Mucosa of rectum (tissue), 2 donors: ENCODE measurements around the gene TPRA1.

ENCODE experiments used
- H3K27ac ChIP-seq, 2 donors: one replicate each; pipeline ENCODE4 v1.7.0; 2013; ENCODE audit warnings: inconsistent platforms in 2 of 2, low read depth in 2 of 2, low read length in 2 of 2
- H3K27me3 ChIP-seq, 2 donors: one replicate each; pipeline ENCODE4 v1.7.0; 2013; ENCODE audit warnings: low read length in 2 of 2; ENCODE audit not compliant: control insufficient read depth in 2 of 2, insufficient read depth in 2 of 2
- H3K36me3 ChIP-seq, 2 donors: one replicate each; pipeline ENCODE4 v1.7.0; 2013; ENCODE audit warnings: low read length in 2 of 2; ENCODE audit not compliant: control insufficient read depth in 2 of 2, insufficient read depth in 2 of 2
- H3K4me1 ChIP-seq, 2 donors: one replicate each; pipeline ENCODE4 v1.7.0; 2013; ENCODE audit warnings: low read length in 2 of 2, mild to moderate bottlenecking in 1 of 2; ENCODE audit not compliant: control insufficient read depth in 2 of 2, insufficient read depth in 2 of 2
- H3K4me3 ChIP-seq, 2 donors: one replicate each; pipeline ENCODE4 v1.7.0; 2013; ENCODE audit warnings: low read length in 2 of 2
- H3K9ac ChIP-seq, 2 donors: one replicate each; pipeline ENCODE4 v1.7.0; 2013; ENCODE audit warnings: low read length in 2 of 2, low read depth in 1 of 2, mild to moderate bottlenecking in 1 of 2
- H3K9me3 ChIP-seq, 2 donors: one replicate each; pipeline ENCODE4 v1.7.0; 2013; ENCODE audit warnings: low read length in 2 of 2; ENCODE audit not compliant: control insufficient read depth in 2 of 2
- donor health status: healthy.
- donor health status: Normal muscosa, but diverticular disease.

Gene TPRA1

GRCh38 chr3:127541320-127541719 is 49.2 kb downstream of the TPRA1 start:
- Histone ChIP-seq H3K4me3 (no peak overlapping the region), H3K9ac (no peak overlapping the region), H3K27me3 (no peaks in the 10 kb centered on the region), H3K9me3 (no peaks in the 10 kb centered on the region), H3K27ac (no peak overlapping the region), H3K36me3 (no peaks in the 10 kb centered on the region), H3K4me1 (peaks cover 14 to 35% of the 10 kb centered on the region in 2 donors)

- no peak overlapping the region for H3K9ac ChIP-seq
- H3K36me3 ChIP-seq: no peaks in the 10 kb centered on the region
- no peak overlapping the region for H3K27ac ChIP-seq
- peaks cover 8 to 32% of the 10 kb centered on the region in 2 donors for H3K4me1 ChIP-seq
- H3K9me3 ChIP-seq: no peaks in the 10 kb centered on the region
- no peaks in the 10 kb centered on the region for H3K27me3 ChIP-seq
- H3K4me3 ChIP-seq: no peak overlapping the region
Measured at GRCh38 chr3:127539366-127540060, 51.0 kb downstream of the TPRA1 start.

- Histone ChIP-seq H3K36me3 (no peaks in the 10 kb centered on the region), H3K9ac (no peak overlapping the region), H3K4me1 (peaks cover 4 to 22% of the 10 kb centered on the region in 2 donors), H3K27me3 (no peaks in the 10 kb centered on the region), H3K4me3 (no peak overlapping the region), H3K27ac (no peak overlapping the region), H3K9me3 (no peaks in the 10 kb centered on the region)
Measured at GRCh38 chr3:127538569-127538968, 52.0 kb downstream of the TPRA1 start.

GRCh38 chr3:127536830-127537812 is 53.4 kb downstream of the TPRA1 start:
- Histone ChIP-seq H3K36me3 (no peaks in the 10 kb centered on the region), H3K27me3 (no peaks in the 10 kb centered on the region)

GRCh38 chr3:127535901-127536829 is 54.4 kb downstream of the TPRA1 start:
- no peak overlapping the region for H3K9ac ChIP-seq
- H3K36me3 ChIP-seq: no peaks in the 10 kb centered on the region
- no peak overlapping the region for H3K27ac ChIP-seq
- no peaks in the 10 kb centered on the region for H3K4me1 ChIP-seq
- H3K4me3 ChIP-seq: no peak overlapping the region
- H3K27me3 ChIP-seq: no peaks in the 10 kb centered on the region
- no peaks in the 10 kb centered on the region for H3K9me3 ChIP-seq

More at GRCh38 chr3:127536830-127537812, 53.4 kb downstream of the TPRA1 start:
- Histone ChIP-seq H3K4me3 (no peak overlapping the region), H3K9me3 (no peaks in the 10 kb centered on the region), H3K27ac (no peak overlapping the region), H3K4me1 (peaks cover 0 to 8% of the 10 kb centered on the region in 2 donors), H3K9ac (no peak overlapping the region)

- H3K4me1 ChIP-seq: no peaks in the 10 kb centered on the region
- no peaks in the 10 kb centered on the region for H3K9me3 ChIP-seq
- no peaks in the 10 kb centered on the region for H3K36me3 ChIP-seq
- no peak overlapping the region for H3K9ac ChIP-seq
- no peaks in the 10 kb centered on the region for H3K27me3 ChIP-seq
- no peak overlapping the region for H3K27ac ChIP-seq
- H3K4me3 ChIP-seq: no peak overlapping the region
Measured at GRCh38 chr3:127535106-127535785, 55.3 kb downstream of the TPRA1 start.

- Histone ChIP-seq H3K27me3 (no peaks in the 10 kb centered on the region), H3K9ac (no peak overlapping the region), H3K27ac (no peak overlapping the region), H3K4me3 (no peak overlapping the region), H3K9me3 (no peaks in the 10 kb centered on the region), H3K36me3 (no peaks in the 10 kb centered on the region), H3K4me1 (no peaks in the 10 kb centered on the region)
Measured at GRCh38 chr3:127534564-127534963, 56.0 kb downstream of the TPRA1 start.

- H3K9me3 ChIP-seq: no peaks in the 10 kb centered on the region
- no peak overlapping the region for H3K4me3 ChIP-seq
- H3K27me3 ChIP-seq: no peaks in the 10 kb centered on the region
- H3K27ac ChIP-seq: no peak overlapping the region
- no peak overlapping the region for H3K9ac ChIP-seq
- no peaks in the 10 kb centered on the region for H3K4me1 ChIP-seq
- no peaks in the 10 kb centered on the region for H3K36me3 ChIP-seq
Measured at GRCh38 chr3:127534161-127534451, 56.4 kb downstream of the TPRA1 start.

- no peak overlapping the region for H3K9ac ChIP-seq
- no peaks in the 10 kb centered on the region for H3K27me3 ChIP-seq
- H3K36me3 ChIP-seq: no peaks in the 10 kb centered on the region
- no peaks in the 10 kb centered on the region for H3K9me3 ChIP-seq
- no peak overlapping the region for H3K27ac ChIP-seq
- no peak overlapping the region for H3K4me3 ChIP-seq
- no peaks in the 10 kb centered on the region for H3K4me1 ChIP-seq
Measured at GRCh38 chr3:127532561-127533203, 57.9 kb downstream of the TPRA1 start.
